Measurements from ENCODE around the gene MARK4.

MARK4 gene

GRCh38 chr19:45275370-45275971 lies 24.4 kb downstream of the MARK4 start:
- DNase-seq, result no peak

GRCh38 chr19:45276284-45276687 lies 25.2 kb downstream of the MARK4 start:
- DNase-seq, result no peak

GRCh38 chr19:45278087-45278486 lies 27.0 kb downstream of the MARK4 start:
- DNase-seq, result no peak

GRCh38 chr19:45279587-45280192 lies 28.6 kb downstream of the MARK4 start:
- no peak for DNase-seq

GRCh38 chr19:45280471-45280961 lies 29.4 kb downstream of the MARK4 start:
- no peak for DNase-seq

GRCh38 chr19:45283443-45284033 lies 32.5 kb downstream of the MARK4 start:
- DNase-seq, result no peak

GRCh38 chr19:45290381-45290931 lies 39.4 kb downstream of the MARK4 start:
- DNase-seq, result no peak

GRCh38 chr19:45291834-45292233 lies 40.8 kb downstream of the MARK4 start:
- no peak for DNase-seq

- no peak for DNase-seq
These were observed 42.6 kb downstream of the MARK4 start for GRCh38 chr19:45293682-45294081.

- no peak for DNase-seq
These were observed 43.4 kb downstream of the MARK4 start for GRCh38 chr19:45294291-45295029.

GRCh38 chr19:45295873-45296272 lies 44.8 kb downstream of the MARK4 start:
- no peak for DNase-seq

GRCh38 chr19:45296355-45296754 lies 45.3 kb downstream of the MARK4 start:
- no peak for DNase-seq

- DNase-seq, result no peak
These were observed 46.6 kb downstream of the MARK4 start for GRCh38 chr19:45297674-45298073.

- DNase-seq, result no peak
These were observed 47.2 kb downstream of the MARK4 start for GRCh38 chr19:45298264-45298663.

GRCh38 chr19:45299719-45300118 lies 48.6 kb downstream of the MARK4 start:
- no peak for DNase-seq

GRCh38 chr19:45302416-45302815 lies 51.3 kb downstream of the MARK4 start:
- no peak for DNase-seq

- DNase-seq, result no peak
These were observed 52.4 kb downstream of the MARK4 start for GRCh38 chr19:45303269-45304060.

- no peak for DNase-seq
These were observed 53.3 kb downstream of the MARK4 start for GRCh38 chr19:45304141-45304926.

GRCh38 chr19:45305007-45305406 lies 53.9 kb downstream of the MARK4 start:
- no peak for DNase-seq

- DNase-seq, result no peak
These were observed 54.4 kb downstream of the MARK4 start for GRCh38 chr19:45305421-45305820.

- no peak for DNase-seq
These were observed 55.0 kb downstream of the MARK4 start for GRCh38 chr19:45306040-45306439.
